GM19351 (cell line): Measurements from ENCODE around the gene CIT.

Experiments
- ATAC-seq: cut with Tn5 transposase; IDR thresholded peaks from one replicate; pipeline ENCODE4 v1.9.1; 2021; ENCODE audit warnings: mild to moderate bottlenecking, moderate library complexity; ENCODE audit not compliant: unreplicated experiment

The CIT gene

GRCh38 chr12:119748497-119748896, 128.6 kb downstream of the CIT start:
- ATAC-seq = no peak

GRCh38 chr12:119746169-119746568, 131.0 kb downstream of the CIT start:
- no peak for ATAC-seq

- no peak for ATAC-seq
Observed at GRCh38 chr12:119744900-119745606, 132.1 kb downstream of the CIT start.

- no peak for ATAC-seq
Observed at GRCh38 chr12:119742700-119743099, 134.4 kb downstream of the CIT start.

- no peak for ATAC-seq
Observed at GRCh38 chr12:119740830-119741229, 136.3 kb downstream of the CIT start.

GRCh38 chr12:119735079-119735478, 142.0 kb downstream of the CIT start:
- no peak for ATAC-seq

GRCh38 chr12:119730381-119730780, 146.7 kb downstream of the CIT start:
- no peak for ATAC-seq

- ATAC-seq = no peak
Observed at GRCh38 chr12:119729871-119730270, 147.2 kb downstream of the CIT start.

GRCh38 chr12:119728444-119728745, 148.7 kb downstream of the CIT start:
- ATAC-seq = no peak

- ATAC-seq = no peak
Observed at GRCh38 chr12:119727600-119728443, 149.3 kb downstream of the CIT start.

GRCh38 chr12:119725523-119725922, 151.6 kb downstream of the CIT start:
- ATAC-seq = no peak

- no peak for ATAC-seq
Observed at GRCh38 chr12:119721306-119721705, 155.8 kb downstream of the CIT start.

GRCh38 chr12:119720349-119720748, 156.8 kb downstream of the CIT start:
- ATAC-seq = no peak

GRCh38 chr12:119718141-119718540, 159.0 kb downstream of the CIT start:
- ATAC-seq = no peak

- no peak for ATAC-seq
Observed at GRCh38 chr12:119715268-119715620, 161.9 kb downstream of the CIT start.

- no peak for ATAC-seq
Observed at GRCh38 chr12:119714614-119715267, 162.4 kb downstream of the CIT start.

- ATAC-seq = no peak
Observed at GRCh38 chr12:119713551-119714031, 163.5 kb downstream of the CIT start.

GRCh38 chr12:119712721-119713120, 164.4 kb downstream of the CIT start:
- ATAC-seq = no peak

- no peak for ATAC-seq
Observed at GRCh38 chr12:119711693-119712092, 165.4 kb downstream of the CIT start.

GRCh38 chr12:119710965-119711551, 166.1 kb downstream of the CIT start:
- no peak for ATAC-seq

GRCh38 chr12:119710374-119710964, 166.7 kb downstream of the CIT start:
- ATAC-seq = no peak
